Heart left ventricle (tissue), 13 donors: ENCODE results near the gene MOCS2.

ENCODE experiments used
- CTCF ChIP-seq, 12 donors: fragments of 200-600 bp; sonication (generic) in 4 of 12; IDR thresholded peaks; one replicate each; pipeline versions ENCODE4 v1.5.0 to v1.8.0; 2018 to 2022; ENCODE audit warnings: antibody characterized with exemption in 12 of 12, mild to moderate bottlenecking in 5 of 12
- POLR2A ChIP-seq, 2 donors: fragments of 450-650 bp; IDR thresholded peaks; one replicate each; pipeline ENCODE4 v1.6.1; 2017; ENCODE audit warnings: antibody characterized with exemption in 2 of 2, mild to moderate bottlenecking in 2 of 2, moderate library complexity in 2 of 2
- donor health status: ischemic (EF 13 %, LVEDD 7.1; RV severe dilation, severe dysfunction).
- donor health status: DM: no; HTN: yes; CAD: no.
- donor health status: DM: no; HTN: no; CAD: no.
- donor health status: ischemic (EF 25% LVEDD 6.9; RV normal size, moderate dysfunction).
- donor health status: ischemic (EF 25% LVEDD 5.7; RV mildly dilated, moderate dysfunction).
- donor health status: ischemic (EF 35%, LVEDD 5.7; RV mildly dilated, moderate dysfunction).
- donor health status: nonischemic (EF 11% LVEDD 7.7; RV severe dilation, severe dysfunction).
- donor health status: DM: yes; HTN: yes; CAD: no.
- donor health status: PGD.
- donor health status: ischemic (EF 29% LVEDD 5.4; RV normal size, mild dysfunction).
- donor health status: nonischemic (EF 23%, LVEDD 6.1; RV moderate dilation, normal function).

GRCh38 chr5:53052499-53052898 lies 57.1 kb downstream of the MOCS2 start:
- no peak for TF ChIP-seq CTCF (IDR thresholded peaks at IDR 0.05)
- no peak for TF ChIP-seq POLR2A (IDR thresholded peaks at IDR 0.05)
